Pancreas (tissue), 10 donors: ENCODE data around the gene FEN1. TPM values are rescaled to one million over a fixed set of nuclear protein-coding genes. Genes with fewer than 3 reads are reported as not detected.
A peak's percentile ranks its signal among the peaks of the same experiment; 100 is the strongest.

Source experiments
- ATAC-seq, 4 donors: fragments of 200-7000 bp; cut with Tn5 transposase; one replicate each; pipeline versions ENCODE4 v1.8.0 to v1.9.1; 2020; ENCODE audit warnings: mild to moderate bottlenecking in 4 of 4, moderate library complexity in 4 of 4
- DNase-seq, 6 donors: peaks; one replicate each; pipeline ENCODE4 v3.0.0-alpha.2; 2020
- FAIRE-seq: peaks from 2 replicates; lab custom pipeline; 2012; peaks lifted over from hg19 to GRCh38; lab: Jason Lieb, UNC
- H3K27ac ChIP-seq, 4 donors: fragments of 200-600 bp; sonication (generic); 1 replicate in 3 of 4; 2 replicates in 1 of 4; pipeline versions ENCODE4 v1.5.0 to v1.8.0; 2020
- H3K27me3 ChIP-seq, 4 donors: fragments of 200-600 bp; one replicate each; pipeline ENCODE4 v1.8.0; 2021
- H3K36me3 ChIP-seq, 3 donors: fragments of 200-600 bp; sonication (generic) in 1 of 3; one replicate each; pipeline versions ENCODE4 v1.5.0 to v1.8.0; 2020 to 2021
- H3K4me1 ChIP-seq, 3 donors: fragments of 200-600 bp; one replicate each; pipeline ENCODE4 v1.8.0; 2021
- H3K4me3 ChIP-seq, 4 donors: fragments of 200-600 bp; sonication (generic) in 2 of 4; one replicate each; pipeline versions ENCODE4 v1.5.0 to v1.8.0; 2020 to 2021
- H3K9me3 ChIP-seq, 4 donors: fragments of 200-600 bp; one replicate each; pipeline ENCODE4 v1.8.0; 2021
- WGBS, 2 donors: extraction: QIAGEN DNeasy Blood & Tissue Kit; methylation state at CpG; one replicate each; pipeline ENCODE4 v1.1.7; 2013; 5-methylcytosine and 5-hydroxymethylcytosine counted together
- intact Hi-C, 3 donors: fragments of 100-400 bp; cut with DNase I; formaldehyde crosslinking; loops; one replicate each; pipeline versions ENCODE4 v1.11.1 to v1.14.2; 2022
- polyA plus RNA-seq, 2 donors: library from polyadenylated mRNA; stranded (reverse); fragments of 200-250 nt; gene quantifications; one replicate each; pipeline ENCODE4 v1.2.3, GENCODE V29; 2013
- total RNA-seq, 6 donors: library from RNA; stranded (reverse); fragmentation: NEBNext Ultra II Directional in 4 of 6; extraction: Animal tissue kit (Norgen Biotek cat#: 25700) in 4 of 6; gene quantifications; one replicate each; pipeline versions ENCODE4 v1.2.1 to v1.2.4, GENCODE V29; 2021 to 2023
- TF ChIP-seq, protein P1 (sequence below), 4 donors: fragments of 200-600 bp; sonication (generic) in 3 of 4; IDR thresholded peaks; one replicate each; pipeline versions ENCODE4 v1.5.0 to v1.8.0; 2021; ENCODE audit warnings: antibody characterized with exemption in 4 of 4
- donor health status: healthy with polysubstance abuse.
- donor health status: DM: no; HTN: no; CAD: no; lungs with moderate emphysema.
- donor health status: DM: no; HTN: no; CAD: no.
- donor health status: control.
- donor health status: control.
- donor health status: Bipolar disorder and iron deficiency.
- donor health status: DM: yes; HTN: yes; CAD: no.
- donor health status: DM: no; HTN: no; CAD: no.
- donor health status: DM: no; HTN: no; CAD: no.
- donor health status: DM: yes; HTN: yes; CAD: no.

FEN1 gene
- total and polyA plus RNA-seq, 8 donors = 2.3 to 7.3 (median 4.7) TPM

DNA sequence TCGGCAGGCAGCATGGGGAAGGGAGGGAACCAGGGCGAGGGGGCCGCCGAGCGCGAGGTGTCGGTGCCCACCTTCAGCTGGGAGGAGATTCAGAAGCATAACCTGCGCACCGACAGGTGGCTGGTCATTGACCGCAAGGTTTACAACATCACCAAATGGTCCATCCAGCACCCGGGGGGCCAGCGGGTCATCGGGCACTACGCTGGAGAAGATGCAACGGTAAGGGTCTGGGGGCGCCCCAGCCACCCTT lies 35.6 kb downstream of the FEN1 start:
- WGBS, 2 donors = 1% methylated on average over 15 to 16 of the region's 16 CpGs
- ATAC-seq (no peak), DNase-seq (peak in 1 of 6 donors; percentile 75), FAIRE-seq (no peak)
- H3K4me3 ChIP-seq = peak overlapping the region; percentile 4 to 58 (median 41)
- H3K27ac ChIP-seq = peak overlapping the region in 2 of 4 donors; percentile 63 to 67
- no peaks in the 10 kb centered on the region for H3K9me3 ChIP-seq
- TF ChIP-seq, protein P1, sequence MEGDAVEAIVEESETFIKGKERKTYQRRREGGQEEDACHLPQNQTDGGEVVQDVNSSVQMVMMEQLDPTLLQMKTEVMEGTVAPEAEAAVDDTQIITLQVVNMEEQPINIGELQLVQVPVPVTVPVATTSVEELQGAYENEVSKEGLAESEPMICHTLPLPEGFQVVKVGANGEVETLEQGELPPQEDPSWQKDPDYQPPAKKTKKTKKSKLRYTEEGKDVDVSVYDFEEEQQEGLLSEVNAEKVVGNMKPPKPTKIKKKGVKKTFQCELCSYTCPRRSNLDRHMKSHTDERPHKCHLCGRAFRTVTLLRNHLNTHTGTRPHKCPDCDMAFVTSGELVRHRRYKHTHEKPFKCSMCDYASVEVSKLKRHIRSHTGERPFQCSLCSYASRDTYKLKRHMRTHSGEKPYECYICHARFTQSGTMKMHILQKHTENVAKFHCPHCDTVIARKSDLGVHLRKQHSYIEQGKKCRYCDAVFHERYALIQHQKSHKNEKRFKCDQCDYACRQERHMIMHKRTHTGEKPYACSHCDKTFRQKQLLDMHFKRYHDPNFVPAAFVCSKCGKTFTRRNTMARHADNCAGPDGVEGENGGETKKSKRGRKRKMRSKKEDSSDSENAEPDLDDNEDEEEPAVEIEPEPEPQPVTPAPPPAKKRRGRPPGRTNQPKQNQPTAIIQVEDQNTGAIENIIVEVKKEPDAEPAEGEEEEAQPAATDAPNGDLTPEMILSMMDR (IDR thresholded peaks at IDR 0.05) = no peak
- H3K36me3 ChIP-seq = no peaks in the 10 kb centered on the region
- intact Hi-C loops = no loop called here
- no peaks in the 10 kb centered on the region for H3K27me3 ChIP-seq
- peaks cover 0 to 5% (median 2%) of the 10 kb centered on the region in 3 donors for H3K4me1 ChIP-seq

DNA sequence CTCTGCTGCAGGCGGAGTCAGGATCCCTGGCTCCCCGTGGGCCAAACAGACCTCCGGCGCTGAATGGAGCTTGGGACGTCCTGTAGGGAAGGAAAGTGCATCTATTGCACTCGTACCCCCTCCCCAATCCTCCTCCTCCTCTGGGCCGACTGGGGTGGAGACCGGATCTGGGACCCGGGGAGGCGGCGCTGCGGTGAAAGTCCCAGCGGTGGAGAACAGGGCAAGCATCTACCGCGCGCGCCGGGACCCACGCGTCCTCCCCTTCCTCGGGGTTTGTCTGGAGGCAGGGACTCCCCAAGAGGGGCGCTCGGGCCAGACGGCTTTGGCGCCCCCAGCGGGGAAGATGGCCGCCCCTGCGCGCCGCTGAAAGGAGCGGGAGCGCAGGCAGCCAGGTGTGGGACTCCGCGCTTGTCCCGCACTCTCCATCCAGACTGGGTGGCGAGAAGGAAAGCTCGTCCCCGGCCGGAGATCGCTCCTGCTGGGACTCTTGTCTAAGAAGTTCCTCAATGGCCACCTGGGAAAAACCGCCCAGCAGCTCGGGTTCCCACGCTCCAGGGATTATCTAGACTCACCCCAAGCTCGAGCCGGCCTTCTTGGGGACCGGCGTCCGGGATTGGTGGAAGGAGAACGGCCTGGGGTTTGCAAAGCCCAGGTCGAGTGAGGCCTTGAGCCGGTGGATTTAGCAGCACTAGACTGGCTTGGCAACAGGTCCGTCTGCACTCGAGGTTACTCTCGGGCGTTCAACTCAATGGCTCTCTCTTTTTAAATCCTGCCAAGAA lies 36.1 kb downstream of the FEN1 start:
- ATAC-seq (peak; percentile 47 to 61 (median 56)), DNase-seq (peak in 5 of 6 donors; percentile 44 to 67 (median 45)), FAIRE-seq (no peak)
- no peaks in the 10 kb centered on the region for H3K27me3 ChIP-seq
- TF ChIP-seq, protein P1 (IDR thresholded peaks at IDR 0.05) = peak in 2 of 4 donors; percentile 15 to 28
- peaks cover 0 to 5% (median 2%) of the 10 kb centered on the region in 3 donors for H3K4me1 ChIP-seq
- intact Hi-C loops = no loop called here
- peak overlapping the region; percentile 4 to 58 (median 41) for H3K4me3 ChIP-seq
- WGBS, 2 donors = 2 to 5% methylated on average over 46 to 55 of the region's 55 CpGs
- H3K27ac ChIP-seq = peak overlapping the region in 1 of 4 donors; percentile 67
- no peaks in the 10 kb centered on the region for H3K9me3 ChIP-seq
- no peaks in the 10 kb centered on the region for H3K36me3 ChIP-seq

- TF ChIP-seq, protein P1 (IDR thresholded peaks at IDR 0.05) = no peak
- H3K9me3 ChIP-seq = no peaks in the 10 kb centered on the region
- FAIRE-seq (no peak), DNase-seq (no peak), ATAC-seq (no peak)
- no peaks in the 10 kb centered on the region for H3K36me3 ChIP-seq
- intact Hi-C loops = no loop called here
- H3K27ac ChIP-seq = no peak overlapping the region
- WGBS, 2 donors = 84 to 85% methylated on average over 4 of the region's 4 CpGs
- no peak overlapping the region for H3K4me3 ChIP-seq
- H3K27me3 ChIP-seq = no peaks in the 10 kb centered on the region
- H3K4me1 ChIP-seq = peaks cover 0 to 5% (median 2%) of the 10 kb centered on the region in 3 donors
Observed at GRCh38 chr11:61829806-61830205, 37.1 kb downstream of the FEN1 start.

DNA sequence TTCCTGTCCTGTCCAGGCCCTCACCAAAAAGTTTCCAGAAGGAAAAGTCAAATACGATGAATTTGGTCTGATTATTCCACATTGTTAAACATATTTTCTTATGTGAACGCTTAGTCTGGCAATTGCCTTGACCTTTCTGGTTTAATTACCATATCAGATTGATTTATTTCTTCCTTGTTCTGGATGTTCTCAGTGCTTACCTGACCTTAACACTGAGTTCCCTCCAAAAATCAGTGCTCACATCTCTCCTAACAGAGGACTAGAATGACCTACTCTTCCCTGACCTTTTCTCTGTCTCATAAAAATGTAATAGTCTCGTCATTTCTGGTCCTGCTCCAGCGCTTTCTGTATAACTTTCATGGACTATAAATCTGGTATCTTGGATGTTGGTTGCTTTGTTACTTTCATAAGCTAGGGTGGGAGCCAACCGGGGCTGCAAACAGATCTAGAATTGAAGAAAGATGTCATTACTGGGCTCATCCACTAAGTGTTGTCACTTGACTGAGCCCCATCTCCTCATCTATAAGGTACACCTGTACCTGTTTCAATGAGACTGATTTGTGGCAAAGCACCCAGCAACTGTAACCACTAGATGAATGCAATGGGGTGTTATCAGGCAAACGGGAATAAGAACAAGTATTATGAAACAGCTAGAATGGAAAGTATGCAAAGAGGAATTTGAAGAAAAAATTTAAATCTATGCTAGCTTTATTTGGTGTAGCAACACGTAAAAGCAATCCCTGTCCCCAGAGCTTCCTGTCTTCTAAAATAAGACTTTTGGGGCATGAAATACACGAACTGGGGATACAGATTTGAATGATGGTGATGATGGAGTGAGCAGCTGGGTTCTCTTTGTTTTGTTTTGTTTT lies 37.8 kb downstream of the FEN1 start:
- intact Hi-C loops = no loop called here
- FAIRE-seq (no peak), ATAC-seq (no peak), DNase-seq (no peak)
- H3K4me3 ChIP-seq = no peak overlapping the region
- no peak overlapping the region for H3K27ac ChIP-seq
- H3K4me1 ChIP-seq = peaks cover 0 to 5% (median 2%) of the 10 kb centered on the region in 3 donors
- H3K9me3 ChIP-seq = no peaks in the 10 kb centered on the region
- no peaks in the 10 kb centered on the region for H3K27me3 ChIP-seq
- TF ChIP-seq, protein P1 (IDR thresholded peaks at IDR 0.05) = no peak
- WGBS, 2 donors = 68 to 70% methylated on average over 8 of the region's 8 CpGs
- no peaks in the 10 kb centered on the region for H3K36me3 ChIP-seq
